HepG2 (cell line): ENCODE measurements around the gene CDH13. TPM values are rescaled to one million over a fixed set of nuclear protein-coding genes. Genes with fewer than 3 reads are reported as not detected.

Source experiments
- ATAC-seq: fragments of 200-7000 bp; cut with Tn5 transposase; 3 replicates; pipeline ENCODE4 v1.9.1; 2020; ENCODE audit warnings: mild to moderate bottlenecking, moderate library complexity
- BruUV-seq: library from RNA; stranded (reverse); fragments of 400-500 nt; replicated peaks from 2 replicates; lab custom pipeline; 2021; lab: Mats Ljungman, UMichigan
- CTCF ChIA-PET: fragments of 300-600 bp; formaldehyde crosslinking; extraction: SDS; loops from one replicate; lab custom pipeline; 2021; ENCODE audit warnings: low total read pairs, inconsistent platforms, low intra/inter-chr PET ratio; lab: Yijun Ruan, JAX
- POLR2A ChIA-PET: fragments of 350-600 bp; sonication (Branson Sonifier 250); formaldehyde crosslinking; loops from one replicate; lab custom pipeline; 2020; ENCODE audit warnings: antibody characterized with exemption, inconsistent platforms; lab: Yijun Ruan, JAX
- DNase-seq: peaks from one replicate; pipeline ENCODE4 v3.0.0-alpha.2; 2015; ENCODE audit warnings: low spot score
- FAIRE-seq: peaks from 3 replicates; lab custom pipeline; 2011; peaks lifted over from hg19 to GRCh38; lab: Jason Lieb, UNC
- H2AFZ ChIP-seq: one replicate; pipeline ENCODE4 v1.6.1; 2011; ENCODE audit warnings: low read length, inconsistent platforms
- H3K27ac ChIP-seq: fragments of 300-600 bp; 3 replicates; pipeline ENCODE4 v1.8.0; 2011; ENCODE audit warnings: mixed run types, mild to moderate bottlenecking, mixed read lengths, low read length, inconsistent platforms; ENCODE audit not compliant: insufficient read depth; ENCODE audit errors: extremely low read length
- H3K27me3 ChIP-seq, 2 experiments: fragments of 200-600 bp in 1 of 2; 2 replicates in 1 of 2; 3 replicates in 1 of 2; pipeline versions ENCODE4 v1.6.0 to v1.8.0; 2011; ENCODE audit warnings: low read length in 2 of 2, mild to moderate bottlenecking in 2 of 2, moderate library complexity in 2 of 2, inconsistent platforms in 1 of 2; ENCODE audit not compliant: insufficient read depth in 2 of 2, control insufficient read depth in 1 of 2
- H3K36me3 ChIP-seq, 2 experiments: fragments of 200-600 bp in 1 of 2; replicated peaks in 1 of 2; 2 replicates in 1 of 2; 3 replicates in 1 of 2; pipeline versions ENCODE4 v1.5.1 to v1.8.0; 2011; ENCODE audit warnings: low read length in 2 of 2, inconsistent platforms in 1 of 2; ENCODE audit not compliant: insufficient read depth in 2 of 2, control insufficient read depth in 1 of 2
- H3K4me1 ChIP-seq: 2 replicates; pipeline ENCODE4 v1.5.1; 2012; ENCODE audit warnings: low read length, inconsistent platforms; ENCODE audit not compliant: insufficient read depth
- H3K4me2 ChIP-seq: 2 replicates; pipeline ENCODE4 v1.6.0; 2011; ENCODE audit warnings: low read depth, low read length, inconsistent platforms
- H3K4me3 ChIP-seq, 3 experiments: fragments of 200-600 bp in 1 of 3; sonication (generic), shearing (Covaris generic) in 1 of 3; replicated peaks in 1 of 3; 2 replicates each; pipeline ENCODE4 v1.5.1; 2011 to 2016; ENCODE audit warnings: low read length in 3 of 3, inconsistent platforms in 2 of 3, low read depth in 2 of 3, mild to moderate bottlenecking in 2 of 3, control low read depth in 1 of 3, mixed read lengths in 1 of 3; ENCODE audit not compliant: insufficient read depth in 1 of 3
- H3K79me2 ChIP-seq: one replicate; pipeline ENCODE4 v1.6.1; 2011; ENCODE audit warnings: low read length, inconsistent platforms; ENCODE audit not compliant: insufficient read depth
- H3K9ac ChIP-seq: 2 replicates; pipeline ENCODE4 v1.6.0; 2011; ENCODE audit warnings: mild to moderate bottlenecking, low read depth, low read length, inconsistent platforms; ENCODE audit not compliant: insufficient read depth
- H3K9me3 ChIP-seq: 2 replicates; pipeline ENCODE4 v1.5.1; 2012; ENCODE audit warnings: mild to moderate bottlenecking, low read length
- H4K20me1 ChIP-seq: 2 replicates; pipeline ENCODE4 v1.6.0; 2011; ENCODE audit warnings: inconsistent platforms, mild to moderate bottlenecking, low read length, moderate library complexity; ENCODE audit not compliant: insufficient read depth
- CENPT ChIP-seq: sonication (generic); formaldehyde crosslinking; IDR thresholded peaks from 2 replicates; pipeline ENCODE4 v1.8.0; 2022; ENCODE audit warnings: low read depth, mild to moderate bottlenecking, moderate library complexity, missing genetic modification reagents
- EP300 ChIP-seq, 3 experiments: sonication (generic) in 1 of 3; formaldehyde crosslinking in 1 of 3; IDR thresholded peaks; 2 replicates each; pipeline versions ENCODE4 v1.5.1 to v1.6.1; 2011 to 2020; ENCODE audit warnings: low read depth in 2 of 3, low read length in 2 of 3, borderline replicate concordance in 1 of 3, improper control_type of control experiment in 1 of 3, mild to moderate bottlenecking in 1 of 3, missing genetic modification reagents in 1 of 3, moderate library complexity in 1 of 3
- ERF ChIP-seq: IDR thresholded peaks from 2 replicates; pipeline ENCODE4 v1.6.1; 2018; ENCODE audit warnings: missing biosample characterization, missing genetic modification reagents
- GTF3A ChIP-seq: sonication (generic); formaldehyde crosslinking; conservative IDR thresholded peaks from 2 replicates; pipeline ENCODE4 v1.4.0; 2020; ENCODE audit warnings: mild to moderate bottlenecking, missing genetic modification reagents
- HOXA3 ChIP-seq: sonication (generic); formaldehyde crosslinking; IDR thresholded peaks from 2 replicates; pipeline ENCODE4 v1.5.0; 2020; ENCODE audit warnings: missing genetic modification reagents
- NPAS2 ChIP-seq: sonication (generic); formaldehyde crosslinking; IDR thresholded peaks from 2 replicates; pipeline ENCODE4 v1.8.0; 2022; ENCODE audit warnings: mild to moderate bottlenecking, missing genetic modification reagents, borderline replicate concordance
- XRCC5 ChIP-seq: fragments of 200-400 bp; formaldehyde crosslinking; optimal IDR thresholded peaks from 2 replicates; pipeline ENCODE3; 2017; ENCODE audit warnings: mild to moderate bottlenecking, low read length
- ZNF75D ChIP-seq: sonication (generic); formaldehyde crosslinking; IDR thresholded peaks from 2 replicates; pipeline ENCODE4 v1.8.1; 2023; ENCODE audit warnings: missing genetic modification reagents, mild to moderate bottlenecking, borderline replicate concordance
- WGBS: methylation state at CpG from one replicate; pipeline ENCODE4 v1.1.6; 2017; ENCODE audit warnings: low lambda C conversion rate; 5-methylcytosine and 5-hydroxymethylcytosine counted together
- in situ Hi-C: cut with HindIII; loops from 2 replicates; pipeline ENCODE4 v1.10.0; 2017; ENCODE audit warnings: low pct_unique_long_range_greater_than_20kb; ENCODE audit not compliant: extremely low pct_ligation_motif_present
- intact Hi-C: fragments of 100-400 bp; cut with micrococcal nuclease; formaldehyde crosslinking; loops from one replicate; pipeline ENCODE4 v1.10.0; 2022; ENCODE audit not compliant: unreplicated experiment
- polyA plus RNA-seq, 8 experiments: library from polyadenylated mRNA; depleted of rRNA in 3 of 8; stranded (reverse) in 7 of 8; unstranded in 1 of 8; fragments of >200 nt; fragmentation: Illumina TruSeq in 4 of 8; extraction: Trizol in 4 of 8; gene quantifications; 2 replicates each; pipeline versions ENCODE4 v1.2.1 to v1.2.3, GENCODE V29; 2011 to 2016; ENCODE audit warnings: low read depth in 4 of 8, missing spikeins in 1 of 8, mixed read lengths in 1 of 8; ENCODE audit not compliant: insufficient read depth in 1 of 8
- total RNA-seq, 5 experiments: library from RNA; depleted of rRNA; stranded (reverse); fragments of >200 nt; fragmentation: Illumina TruSeq; extraction: Trizol; gene quantifications; 2 replicates each; pipeline ENCODE4 v1.2.3, GENCODE V29; 2016; ENCODE audit warnings: low read depth in 1 of 5
- TF ChIP-seq, protein P1 (sequence below): sonication (generic); formaldehyde crosslinking; IDR thresholded peaks from 2 replicates; pipeline ENCODE4 v1.4.0; 2020; ENCODE audit warnings: mild to moderate bottlenecking, missing genetic modification reagents
- TF ChIP-seq, protein P2 (sequence below): sonication (generic); formaldehyde crosslinking; IDR thresholded peaks from 2 replicates; pipeline ENCODE4 v1.4.0; 2020; ENCODE audit warnings: mild to moderate bottlenecking, missing genetic modification reagents, borderline replicate concordance

Gene CDH13
- total and polyA plus RNA-seq, 2 of the 13 experiments (the other 11 are each of a cell fraction or from before 2014, with no cell fraction given): not detected

DNA sequence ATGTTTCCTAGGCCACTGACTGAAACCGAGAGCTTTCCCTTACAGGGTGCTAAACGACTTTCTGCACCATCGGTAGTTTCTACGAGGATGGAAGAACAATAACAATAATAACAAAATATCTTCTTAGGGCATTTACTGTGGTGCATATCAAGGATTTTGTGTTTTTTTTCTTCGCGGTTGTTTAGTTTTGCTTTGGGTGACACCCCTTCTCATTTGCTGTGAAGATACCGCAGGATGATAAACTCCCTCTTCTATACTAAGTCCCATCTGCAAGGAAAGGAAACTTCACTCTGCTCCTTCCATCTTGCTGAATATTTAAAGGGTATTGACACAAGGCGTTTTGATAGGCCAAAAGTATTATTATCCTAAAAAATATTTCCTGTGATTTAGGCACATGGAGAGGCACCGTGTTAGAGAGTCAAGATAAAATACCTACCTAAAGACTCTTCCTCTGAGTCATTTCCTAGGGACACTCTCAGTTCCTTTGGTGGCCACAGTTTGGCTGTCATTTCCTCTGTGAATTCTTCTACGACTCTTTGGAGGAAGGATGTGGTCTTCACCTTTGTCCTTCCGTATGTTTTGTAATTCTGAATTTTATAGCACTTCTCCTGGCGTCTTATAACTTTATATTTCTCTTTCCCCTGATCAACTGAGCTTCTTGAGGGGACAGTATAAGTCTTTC lies 318.8 kb downstream of the CDH13 start:
- BruUV-seq: no TSS peak
- Histone ChIP-seq H4K20me1 (no peaks in the 10 kb centered on the region), H3K79me2 (no peaks in the 10 kb centered on the region), H2AFZ (no peak overlapping the region), H3K27ac (no peak overlapping the region), H3K36me3 (no peaks in the 10 kb centered on the region), H3K9ac (no peak overlapping the region), H3K9me3 (peaks cover 48% of the 10 kb centered on the region; the same call in 1 of the 2 replicates), H3K27me3 (no peaks in the 10 kb centered on the region), H3K4me3 (no peak overlapping the region), H3K4me1 (no peaks in the 10 kb centered on the region), H3K4me2 (no peak overlapping the region)
- intact Hi-C loops (no loop called here), in situ Hi-C loops (no loop called here)
- DNase-seq: no peak
- CTCF ChIA-PET: no interaction called here
- WGBS: 29% methylated on average over 12 of the region's 12 CpGs
- TF ChIP-seq EP300 (IDR thresholded peaks at IDR 0.05; ENCODE audit: low read depth in 2 of 2, low read length in 2 of 2) (no peak), EP300 (CRISPR knock-in tag; IDR thresholded peaks at IDR 0.05; ENCODE audit: borderline replicate concordance) (no peak), CENPT (CRISPR knock-in tag) (no peak), NPAS2 (CRISPR knock-in tag) (no peak), XRCC5 (no peak), ERF (no peak), HOXA3 (no peak), ZNF75D (CRISPR knock-in tag) (no peak), GTF3A (CRISPR knock-in tag) (no peak)
- TF ChIP-seq, protein P1, sequence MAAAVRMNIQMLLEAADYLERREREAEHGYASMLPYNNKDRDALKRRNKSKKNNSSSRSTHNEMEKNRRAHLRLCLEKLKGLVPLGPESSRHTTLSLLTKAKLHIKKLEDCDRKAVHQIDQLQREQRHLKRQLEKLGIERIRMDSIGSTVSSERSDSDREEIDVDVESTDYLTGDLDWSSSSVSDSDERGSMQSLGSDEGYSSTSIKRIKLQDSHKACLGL (CRISPR knock-in tag): no peak
- TF ChIP-seq, protein P2, sequence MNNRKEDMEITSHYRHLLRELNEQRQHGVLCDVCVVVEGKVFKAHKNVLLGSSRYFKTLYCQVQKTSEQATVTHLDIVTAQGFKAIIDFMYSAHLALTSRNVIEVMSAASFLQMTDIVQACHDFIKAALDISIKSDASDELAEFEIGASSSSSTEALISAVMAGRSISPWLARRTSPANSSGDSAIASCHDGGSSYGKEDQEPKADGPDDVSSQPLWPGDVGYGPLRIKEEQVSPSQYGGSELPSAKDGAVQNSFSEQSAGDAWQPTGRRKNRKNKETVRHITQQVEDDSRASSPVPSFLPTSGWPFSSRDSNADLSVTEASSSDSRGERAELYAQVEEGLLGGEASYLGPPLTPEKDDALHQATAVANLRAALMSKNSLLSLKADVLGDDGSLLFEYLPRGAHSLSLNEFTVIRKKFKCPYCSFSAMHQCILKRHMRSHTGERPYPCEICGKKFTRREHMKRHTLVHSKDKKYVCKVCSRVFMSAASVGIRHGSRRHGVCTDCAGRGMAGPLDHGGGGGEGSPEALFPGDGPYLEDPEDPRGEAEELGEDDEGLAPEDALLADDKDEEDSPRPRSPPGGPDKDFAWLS (CRISPR knock-in tag): no peak
- POLR2A ChIA-PET: no interaction called here
- no peak for ATAC-seq
- FAIRE-seq: no peak
